GM12878 (cell line): Measurements from ENCODE around the gene NCF2. TPM values are rescaled to one million over a fixed set of nuclear protein-coding genes. Genes with fewer than 3 reads are reported as not detected.

ENCODE experiments used
- ATAC-seq: fragments of 200-7000 bp; cut with Tn5 transposase; 3 replicates; pipeline ENCODE4 v1.9.1; 2020; ENCODE audit warnings: mild to moderate bottlenecking, moderate library complexity
- BruUV-seq: library from RNA; stranded (reverse); fragments of 400-500 nt; replicated peaks from 2 replicates; lab custom pipeline; 2021; lab: Mats Ljungman, UMichigan
- CTCF ChIA-PET: fragments of 300-600 bp; sonication (Branson Sonifier 250); formaldehyde crosslinking; extraction: SDS; loops from one replicate; lab custom pipeline; 2021; ENCODE audit warnings: inconsistent platforms; lab: Yijun Ruan, JAX
- POLR2A ChIA-PET: fragments of 350-600 bp; formaldehyde crosslinking; extraction: SDS; loops from one replicate; lab custom pipeline; 2021; ENCODE audit warnings: inconsistent platforms; lab: Charles Lee
- RAD21 ChIA-PET: fragments of 300-600 bp; sonication (Branson Sonifier 250); formaldehyde crosslinking; loops from one replicate; lab custom pipeline; 2023; ENCODE audit warnings: antibody characterized with exemption; ENCODE audit not compliant: unreplicated experiment; lab: Charles Lee
- SMC1A ChIA-PET: fragments of 300-600 bp; sonication (Branson Sonifier 250); formaldehyde crosslinking; loops from one replicate; lab custom pipeline; 2023; ENCODE audit not compliant: unreplicated experiment, uncharacterized antibody; lab: Charles Lee
- DNase-seq: peaks from one replicate; pipeline ENCODE4 v3.0.0-alpha.2; 2011; ENCODE audit warnings: low read depth, low spot score
- FAIRE-seq: peaks from 3 replicates; lab custom pipeline; 2011; peaks lifted over from hg19 to GRCh38; lab: Jason Lieb, UNC
- H2AFZ ChIP-seq: 2 replicates; pipeline ENCODE4 v1.6.0; 2011; ENCODE audit warnings: low read depth, low read length, control low read depth; ENCODE audit not compliant: control insufficient read depth
- H3K27ac ChIP-seq: 2 replicates; pipeline ENCODE4 v1.5.1; 2011; ENCODE audit warnings: control low read depth; ENCODE audit not compliant: control insufficient read depth, insufficient read depth
- H3K27me3 ChIP-seq, 2 experiments: replicated peaks in 1 of 2; 2 replicates each; pipeline versions ENCODE4 v1.6.0 to v1.6.1; 2011; ENCODE audit warnings: low read length in 1 of 2; ENCODE audit not compliant: control insufficient read depth in 2 of 2, insufficient read depth in 2 of 2
- H3K36me3 ChIP-seq, 2 experiments: 2 replicates each; pipeline ENCODE4 v1.5.1; 2011; ENCODE audit warnings: low read length in 1 of 2; ENCODE audit not compliant: control insufficient read depth in 2 of 2, insufficient read depth in 2 of 2
- H3K4me1 ChIP-seq: 2 replicates; pipeline ENCODE4 v1.6.1; 2011; ENCODE audit warnings: mild to moderate bottlenecking, low read length, moderate library complexity, mixed read lengths; ENCODE audit not compliant: control insufficient read depth, insufficient read depth
- H3K4me2 ChIP-seq: 2 replicates; pipeline ENCODE4 v1.6.0; 2011; ENCODE audit warnings: control low read depth; ENCODE audit not compliant: control insufficient read depth, insufficient read depth
- H3K4me3 ChIP-seq: fragments of 200-600 bp; sonication (generic); 2 replicates; pipeline ENCODE4 v1.5.1; 2016
- H3K79me2 ChIP-seq: 2 replicates; pipeline ENCODE4 v1.6.0; 2011; ENCODE audit warnings: low read length; ENCODE audit not compliant: control insufficient read depth, insufficient read depth
- H3K9ac ChIP-seq: 2 replicates; pipeline ENCODE4 v1.8.0; 2011; ENCODE audit warnings: low read length, control low read depth, mixed read lengths; ENCODE audit not compliant: control insufficient read depth, insufficient read depth
- H3K9me3 ChIP-seq: replicated peaks from 3 replicates; pipeline ENCODE4 v1.5.1; 2011; ENCODE audit warnings: mild to moderate bottlenecking, low read length; ENCODE audit not compliant: control insufficient read depth, insufficient read depth
- H4K20me1 ChIP-seq: 2 replicates; pipeline ENCODE4 v1.6.0; 2011; ENCODE audit not compliant: control insufficient read depth, insufficient read depth
- CEBPB ChIP-seq, 2 experiments: fragments of 150-350 bp in 1 of 2; IDR thresholded peaks; 2 replicates each; pipeline ENCODE4 v1.6.1; 2012 to 2014; ENCODE audit warnings: low read depth in 2 of 2, low read length in 2 of 2, borderline replicate concordance in 1 of 2, inconsistent platforms in 1 of 2
- PAX5 ChIP-seq: IDR thresholded peaks from 2 replicates; pipeline ENCODE4 v1.6.1; 2011; ENCODE audit warnings: low read depth, low read length, borderline replicate concordance
- USF2 ChIP-seq: IDR thresholded peaks from 2 replicates; pipeline ENCODE4 v1.6.1; 2011; ENCODE audit warnings: low read depth, low read length, improper control_type of control experiment, borderline replicate concordance
- ZBTB40 ChIP-seq: fragments of 450-650 bp; IDR thresholded peaks from 2 replicates; pipeline ENCODE4 v1.6.1; 2016; ENCODE audit warnings: mild to moderate bottlenecking, moderate library complexity, borderline replicate concordance
- ZNF207 ChIP-seq: fragments of 450-650 bp; IDR thresholded peaks from 2 replicates; pipeline ENCODE4 v1.6.1; 2014; ENCODE audit warnings: antibody characterized with exemption, mild to moderate bottlenecking, borderline replicate concordance
- WGBS: methylation state at CpG from one replicate; pipeline ENCODE4 v1.1.6; 2016; ENCODE audit warnings: low lambda C conversion rate; ENCODE audit not compliant: insufficient replicate concordance, insufficient coverage; ENCODE audit errors: missing lambda C conversion rate; 5-methylcytosine and 5-hydroxymethylcytosine counted together
- in situ Hi-C: fragments of 300-500 bp; cut with MboI; formaldehyde crosslinking; loops from 9 replicates; pipeline ENCODE4 v1.14.3; 2018; ENCODE audit warnings: mixed read lengths
- intact Hi-C: fragments of 100-400 bp; cut with micrococcal nuclease; formaldehyde crosslinking; loops from one replicate; pipeline ENCODE4 v1.14.2; 2022; ENCODE audit not compliant: unreplicated experiment
- polyA plus RNA-seq, 11 experiments: library from polyadenylated mRNA; depleted of rRNA in 4 of 11; unstranded in 6 of 11; stranded (reverse) in 5 of 11; fragments of >200 nt; fragmentation: Nextera tagmentation in 4 of 11; fragmentation: Illumina TruSeq in 1 of 11; extraction: Ambion mirVana in 4 of 11; extraction: Trizol in 1 of 11; gene quantifications; 1 replicate in 1 of 11; 2 replicates in 10 of 11; pipeline versions ENCODE4 v1.2.1 to v1.2.3, GENCODE V29; 2011 to 2016; ENCODE audit warnings: inconsistent platforms in 2 of 11, missing spikeins in 2 of 11, low read depth in 1 of 11
- total RNA-seq, 4 experiments: library from RNA; depleted of rRNA in 3 of 4; stranded (reverse); fragments of >200 nt in 3 of 4; fragmentation: Illumina TruSeq in 1 of 4; extraction: Trizol in 1 of 4; gene quantifications; 2 replicates each; pipeline versions ENCODE4 v1.2.1 to v1.2.3, GENCODE V29; 2013 to 2021
- TF ChIP-seq, protein P1 (sequence below): fragments of 450-650 bp; IDR thresholded peaks from 2 replicates; pipeline ENCODE4 v1.6.1; 2017; ENCODE audit warnings: mild to moderate bottlenecking, low read depth, inconsistent platforms; ENCODE audit not compliant: poor library complexity, severe bottlenecking

Gene NCF2
- total and polyA plus RNA-seq, 10 of the 15 experiments (the other 5 are each of a cell fraction or from before 2014, with no cell fraction given), result 31.4 to 256 (median 77.1) TPM

DNA sequence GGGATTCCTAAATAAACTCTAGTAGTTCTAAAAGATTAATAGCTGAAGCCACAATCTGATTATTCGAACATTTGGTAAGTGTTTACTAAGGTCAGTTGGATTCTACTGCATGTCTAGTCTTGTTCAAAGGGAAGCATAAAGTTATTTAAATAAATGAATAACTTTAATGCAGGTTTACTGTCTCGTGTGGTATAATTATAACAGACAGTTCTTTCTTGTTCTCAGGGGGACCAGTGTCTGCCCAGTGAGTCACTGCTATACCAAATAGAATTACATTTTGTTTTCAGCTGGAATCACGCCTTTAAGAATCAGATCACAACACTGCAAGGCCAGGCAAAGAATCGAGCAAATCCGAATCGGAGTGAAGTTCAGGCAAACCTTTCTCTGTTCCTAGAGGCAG lies 72.9 kb downstream of the NCF2 start:
- TF ChIP-seq USF2, result no peak
- TF ChIP-seq PAX5, result no peak
- no peak for TF ChIP-seq ZBTB40
- TF ChIP-seq CEBPB (IDR thresholded peaks at IDR 0.05; ENCODE audit: borderline replicate concordance in 1 of 2, low read depth in 2 of 2, low read length in 2 of 2), result no peak
- no peak for TF ChIP-seq ZNF207
- TF ChIP-seq, protein P1, sequence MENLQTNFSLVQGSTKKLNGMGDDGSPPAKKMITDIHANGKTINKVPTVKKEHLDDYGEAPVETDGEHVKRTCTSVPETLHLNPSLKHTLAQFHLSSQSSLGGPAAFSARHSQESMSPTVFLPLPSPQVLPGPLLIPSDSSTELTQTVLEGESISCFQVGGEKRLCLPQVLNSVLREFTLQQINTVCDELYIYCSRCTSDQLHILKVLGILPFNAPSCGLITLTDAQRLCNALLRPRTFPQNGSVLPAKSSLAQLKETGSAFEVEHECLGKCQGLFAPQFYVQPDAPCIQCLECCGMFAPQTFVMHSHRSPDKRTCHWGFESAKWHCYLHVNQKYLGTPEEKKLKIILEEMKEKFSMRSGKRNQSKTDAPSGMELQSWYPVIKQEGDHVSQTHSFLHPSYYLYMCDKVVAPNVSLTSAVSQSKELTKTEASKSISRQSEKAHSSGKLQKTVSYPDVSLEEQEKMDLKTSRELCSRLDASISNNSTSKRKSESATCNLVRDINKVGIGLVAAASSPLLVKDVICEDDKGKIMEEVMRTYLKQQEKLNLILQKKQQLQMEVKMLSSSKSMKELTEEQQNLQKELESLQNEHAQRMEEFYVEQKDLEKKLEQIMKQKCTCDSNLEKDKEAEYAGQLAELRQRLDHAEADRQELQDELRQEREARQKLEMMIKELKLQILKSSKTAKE, result no peak
- 95% methylated on average over 6 of the region's 6 CpGs for WGBS
- RAD21 ChIA-PET, result no interaction called here

More for the DNA sequence above, 72.9 kb downstream of the NCF2 start:
- Histone ChIP-seq H3K27me3 (no peaks in the 10 kb centered on the region), H3K4me3 (no peak overlapping the region), H3K79me2 (peaks cover 2% of the 10 kb centered on the region; the same call in 1 of the 2 replicates), H3K9me3 (no peaks in the 10 kb centered on the region), H2AFZ (no peak overlapping the region), H3K27ac (no peak overlapping the region), H4K20me1 (no peaks in the 10 kb centered on the region), H3K4me2 (no peak overlapping the region), H3K36me3 (peaks cover 3 to 32% of the 10 kb centered on the region in 2 experiments), H3K4me1 (no peaks in the 10 kb centered on the region), H3K9ac (no peak overlapping the region)
- DNase-seq (no peak), FAIRE-seq (no peak), ATAC-seq (no peak)
- intact Hi-C loops (no loop called here), in situ Hi-C loops (no loop called here)
- ChIA-PET POLR2A (interaction anchor here (1.0 kb wide), 1 partner anchor 28 kb away, joined by 4 read pairs; no protein-coding TSS in a partner anchor), CTCF (interaction anchor here (1.2 kb wide), 1 partner anchor 47 kb away, joined by 3 read pairs; no protein-coding TSS in a partner anchor), SMC1A (interaction anchor here (1.0 to 2.6 kb wide), 5 partner anchors 9 to 117 kb away, joined by 3 to 22 read pairs (median 3); no protein-coding TSS in a partner anchor)
- TSS peak; percentile 4 for BruUV-seq
